Smooth muscle cell (in vitro differentiated cells): ENCODE measurements around the gene SLBP. TPM values are rescaled to one million over a fixed set of nuclear protein-coding genes. Genes with fewer than 3 reads are reported as not detected.

Source experiments
- DNase-seq: peaks from one replicate; lab custom pipeline; 2025; ENCODE audit not compliant: unreplicated experiment; lab: John Stamatoyannopoulos, UW
- H2AFZ ChIP-seq: fragments of 200-600 bp; sonication (generic); 2 replicates; pipeline ENCODE4 v1.6.0; 2016; ENCODE audit warnings: antibody characterized with exemption, low read depth, mild to moderate bottlenecking
- H3F3A ChIP-seq: fragments of 200-600 bp; sonication (generic); 2 replicates; pipeline ENCODE4 v1.6.0; 2017; ENCODE audit warnings: antibody characterized with exemption, low read depth
- H3K27ac ChIP-seq: fragments of 200-600 bp; sonication (generic); 2 replicates; pipeline ENCODE4 v1.5.1; 2016; ENCODE audit warnings: low read depth, mild to moderate bottlenecking
- H3K27me3 ChIP-seq: fragments of 200-600 bp; sonication (generic); 2 replicates; pipeline ENCODE4 v1.6.1; 2016; ENCODE audit warnings: low read depth, mild to moderate bottlenecking
- H3K36me3 ChIP-seq: fragments of 200-600 bp; sonication (generic); 2 replicates; pipeline ENCODE4 v1.5.1; 2016; ENCODE audit warnings: low read depth
- H3K4me1 ChIP-seq: fragments of 200-600 bp; sonication (generic); 2 replicates; pipeline ENCODE4 v1.5.1; 2016; ENCODE audit warnings: low read depth
- H3K4me2 ChIP-seq: fragments of 200-600 bp; sonication (generic); 2 replicates; pipeline ENCODE4 v1.6.0; 2016; ENCODE audit warnings: mild to moderate bottlenecking
- H3K4me3 ChIP-seq: fragments of 200-600 bp; sonication (generic); 2 replicates; pipeline ENCODE4 v1.5.1; 2016; ENCODE audit warnings: mild to moderate bottlenecking
- H3K79me2 ChIP-seq: fragments of 200-600 bp; sonication (generic); 2 replicates; pipeline ENCODE4 v1.6.0; 2016; ENCODE audit warnings: low read depth, mild to moderate bottlenecking
- H3K9ac ChIP-seq: fragments of 200-600 bp; sonication (generic); 2 replicates; pipeline ENCODE4 v1.6.0; 2016; ENCODE audit warnings: low read depth
- H3K9me3 ChIP-seq: fragments of 200-600 bp; sonication (generic); replicated peaks from 2 replicates; pipeline ENCODE4 v1.5.1; 2016; ENCODE audit warnings: low read depth
- H4K20me1 ChIP-seq: fragments of 200-600 bp; sonication (generic); 2 replicates; pipeline ENCODE4 v1.6.0; 2016; ENCODE audit warnings: low read depth
- WGBS: methylation state at CpG from one replicate; pipeline ENCODE4 v1.1.7; 2016; ENCODE audit warnings: low lambda C conversion rate; 5-methylcytosine and 5-hydroxymethylcytosine counted together
- polyA plus RNA-seq: library from polyadenylated mRNA; unstranded; fragments of >200 nt; fragmentation: Nextera tagmentation; extraction: Ambion mirVana; gene quantifications from 2 replicates; pipeline ENCODE4 v1.2.1, GENCODE V29; 2016
- total RNA-seq: library from RNA; depleted of rRNA; stranded (reverse); fragments of >200 nt; gene quantifications from 2 replicates; pipeline ENCODE4 v1.2.3, GENCODE V29; 2014
- TF ChIP-seq, protein P1 (sequence below): fragments of 200-600 bp; sonication (generic); IDR thresholded peaks from 2 replicates; pipeline ENCODE4 v1.5.1; 2017; ENCODE audit warnings: borderline replicate concordance, mild to moderate bottlenecking, antibody characterized with exemption; ENCODE audit not compliant: insufficient read depth, poor library complexity, severe bottlenecking

SLBP gene
- total and polyA plus RNA-seq, 2 experiments from 2014 or later, result 55.4 to 63.9 TPM

GRCh38 chr4:1737666-1738065, 25.5 kb upstream of the SLBP start:
- TF ChIP-seq, protein P1, sequence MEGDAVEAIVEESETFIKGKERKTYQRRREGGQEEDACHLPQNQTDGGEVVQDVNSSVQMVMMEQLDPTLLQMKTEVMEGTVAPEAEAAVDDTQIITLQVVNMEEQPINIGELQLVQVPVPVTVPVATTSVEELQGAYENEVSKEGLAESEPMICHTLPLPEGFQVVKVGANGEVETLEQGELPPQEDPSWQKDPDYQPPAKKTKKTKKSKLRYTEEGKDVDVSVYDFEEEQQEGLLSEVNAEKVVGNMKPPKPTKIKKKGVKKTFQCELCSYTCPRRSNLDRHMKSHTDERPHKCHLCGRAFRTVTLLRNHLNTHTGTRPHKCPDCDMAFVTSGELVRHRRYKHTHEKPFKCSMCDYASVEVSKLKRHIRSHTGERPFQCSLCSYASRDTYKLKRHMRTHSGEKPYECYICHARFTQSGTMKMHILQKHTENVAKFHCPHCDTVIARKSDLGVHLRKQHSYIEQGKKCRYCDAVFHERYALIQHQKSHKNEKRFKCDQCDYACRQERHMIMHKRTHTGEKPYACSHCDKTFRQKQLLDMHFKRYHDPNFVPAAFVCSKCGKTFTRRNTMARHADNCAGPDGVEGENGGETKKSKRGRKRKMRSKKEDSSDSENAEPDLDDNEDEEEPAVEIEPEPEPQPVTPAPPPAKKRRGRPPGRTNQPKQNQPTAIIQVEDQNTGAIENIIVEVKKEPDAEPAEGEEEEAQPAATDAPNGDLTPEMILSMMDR, result no peak
- H3K9ac ChIP-seq, result no peak overlapping the region
- 94% methylated on average over 15 of the region's 15 CpGs for WGBS
- H4K20me1 ChIP-seq, result no peaks in the 10 kb centered on the region
- no peak overlapping the region for H3K4me2 ChIP-seq
- no peak for DNase-seq
- no peaks in the 10 kb centered on the region for H3F3A ChIP-seq
- no peaks in the 10 kb centered on the region for H3K36me3 ChIP-seq
- H3K27ac ChIP-seq, result no peak overlapping the region
- no peak overlapping the region for H2AFZ ChIP-seq
- no peak overlapping the region for H3K4me3 ChIP-seq
- H3K27me3 ChIP-seq, result no peaks in the 10 kb centered on the region
- H3K4me1 ChIP-seq, result no peaks in the 10 kb centered on the region
- no peaks in the 10 kb centered on the region for H3K79me2 ChIP-seq
- H3K9me3 ChIP-seq, result no peaks in the 10 kb centered on the region

- no peak for DNase-seq
- Histone ChIP-seq H3K9me3 (no peaks in the 10 kb centered on the region), H3K4me2 (no peak overlapping the region), H3F3A (no peaks in the 10 kb centered on the region), H3K9ac (no peak overlapping the region), H3K36me3 (no peaks in the 10 kb centered on the region), H3K27me3 (no peaks in the 10 kb centered on the region), H3K27ac (no peak overlapping the region), H3K79me2 (no peaks in the 10 kb centered on the region), H3K4me1 (no peaks in the 10 kb centered on the region), H4K20me1 (no peaks in the 10 kb centered on the region), H3K4me3 (no peak overlapping the region), H2AFZ (no peak overlapping the region)
- TF ChIP-seq, protein P1, result no peak
- WGBS, result 95% methylated on average over 13 of the region's 13 CpGs
Measured at GRCh38 chr4:1736812-1737211, 24.7 kb upstream of the SLBP start.

DNA sequence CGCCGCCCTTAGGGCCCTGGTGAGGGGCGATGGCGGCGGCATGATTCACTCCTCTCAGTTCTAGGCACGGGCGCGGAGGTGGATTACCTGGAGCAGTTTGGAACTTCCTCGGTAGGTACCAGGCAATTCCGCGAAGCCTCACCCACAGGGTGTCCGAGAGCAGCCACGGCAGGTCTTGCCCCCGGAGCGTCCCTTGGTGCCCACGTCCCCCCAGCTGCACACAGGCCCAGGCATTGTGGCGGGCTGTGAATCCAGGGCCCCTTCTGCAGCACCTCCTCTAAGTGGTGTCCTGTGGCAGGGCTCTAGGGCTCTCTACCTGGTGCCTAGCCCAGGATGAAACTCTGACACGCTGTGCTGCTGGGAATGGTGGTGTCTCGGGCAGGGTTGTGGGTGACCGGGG, 23.1 kb upstream of the SLBP start:
- Histone ChIP-seq H3K4me3 (no peak overlapping the region), H3F3A (no peaks in the 10 kb centered on the region), H3K79me2 (no peaks in the 10 kb centered on the region), H3K9me3 (no peaks in the 10 kb centered on the region), H3K36me3 (no peaks in the 10 kb centered on the region), H3K4me1 (no peaks in the 10 kb centered on the region), H3K4me2 (no peak overlapping the region), H2AFZ (no peak overlapping the region), H4K20me1 (no peaks in the 10 kb centered on the region), H3K9ac (no peak overlapping the region), H3K27ac (no peak overlapping the region), H3K27me3 (no peaks in the 10 kb centered on the region)
- DNase-seq, result no peak
- WGBS, result 96% methylated on average over 19 of the region's 20 CpGs
- TF ChIP-seq, protein P1, result no peak

DNA sequence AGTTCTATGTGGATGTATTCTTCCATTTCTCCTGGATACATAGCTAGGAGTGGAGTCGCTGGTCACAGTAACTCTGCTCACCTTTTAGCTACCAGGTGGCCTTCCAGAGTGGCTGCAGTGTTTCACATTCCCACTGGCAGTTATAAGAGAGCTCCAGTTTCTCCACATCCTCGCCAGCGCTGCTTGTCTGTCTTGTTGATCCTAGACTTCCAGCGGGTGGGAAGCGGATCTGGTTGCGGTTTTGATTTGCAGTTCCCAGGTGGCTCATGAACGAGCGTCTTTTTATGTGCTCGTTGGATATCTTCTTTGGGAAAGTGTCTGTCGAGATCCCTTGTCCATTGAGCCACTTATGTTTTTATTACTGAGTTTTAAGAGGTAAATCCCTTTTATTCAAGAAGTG, 20.8 kb upstream of the SLBP start:
- Histone ChIP-seq H3F3A (no peaks in the 10 kb centered on the region), H3K79me2 (no peaks in the 10 kb centered on the region), H3K27me3 (no peaks in the 10 kb centered on the region), H3K4me2 (no peak overlapping the region), H3K36me3 (no peaks in the 10 kb centered on the region), H3K9ac (no peak overlapping the region), H3K4me3 (no peak overlapping the region), H4K20me1 (no peaks in the 10 kb centered on the region), H3K4me1 (no peaks in the 10 kb centered on the region), H3K27ac (no peak overlapping the region), H3K9me3 (no peaks in the 10 kb centered on the region), H2AFZ (no peak overlapping the region)
- TF ChIP-seq, protein P1, result no peak
- 97% methylated on average over 10 of the region's 10 CpGs for WGBS
- no peak for DNase-seq
